ENCODE data around the gene STXBP5.

Gene STXBP5

DNA sequence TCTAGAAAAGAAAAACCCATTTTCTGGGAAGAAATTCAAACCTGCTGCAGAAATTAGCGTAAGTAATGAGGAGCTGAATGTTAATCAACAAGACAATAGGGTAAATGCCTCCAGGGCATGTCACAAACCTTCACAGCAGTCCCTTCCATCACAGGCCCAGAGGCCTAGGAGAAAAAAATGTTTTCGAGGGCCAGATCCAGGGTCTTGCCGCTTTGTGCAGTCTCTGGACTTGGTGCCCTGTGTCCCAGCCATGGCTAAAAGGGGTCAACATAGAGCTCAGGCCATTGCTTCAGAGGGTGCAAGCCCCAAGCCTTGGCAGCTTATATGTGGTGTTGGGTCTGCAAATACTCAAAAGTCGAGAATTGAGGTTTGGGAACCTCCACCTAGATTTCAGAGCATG is 99.8 kb downstream of the STXBP5 start:
- H3K4me3 ChIP-seq (ENCODE audit: low read length): no peak overlapping the region
- DNase-seq (ENCODE audit: low read depth): no peak
- TF ChIP-seq, protein P1, sequence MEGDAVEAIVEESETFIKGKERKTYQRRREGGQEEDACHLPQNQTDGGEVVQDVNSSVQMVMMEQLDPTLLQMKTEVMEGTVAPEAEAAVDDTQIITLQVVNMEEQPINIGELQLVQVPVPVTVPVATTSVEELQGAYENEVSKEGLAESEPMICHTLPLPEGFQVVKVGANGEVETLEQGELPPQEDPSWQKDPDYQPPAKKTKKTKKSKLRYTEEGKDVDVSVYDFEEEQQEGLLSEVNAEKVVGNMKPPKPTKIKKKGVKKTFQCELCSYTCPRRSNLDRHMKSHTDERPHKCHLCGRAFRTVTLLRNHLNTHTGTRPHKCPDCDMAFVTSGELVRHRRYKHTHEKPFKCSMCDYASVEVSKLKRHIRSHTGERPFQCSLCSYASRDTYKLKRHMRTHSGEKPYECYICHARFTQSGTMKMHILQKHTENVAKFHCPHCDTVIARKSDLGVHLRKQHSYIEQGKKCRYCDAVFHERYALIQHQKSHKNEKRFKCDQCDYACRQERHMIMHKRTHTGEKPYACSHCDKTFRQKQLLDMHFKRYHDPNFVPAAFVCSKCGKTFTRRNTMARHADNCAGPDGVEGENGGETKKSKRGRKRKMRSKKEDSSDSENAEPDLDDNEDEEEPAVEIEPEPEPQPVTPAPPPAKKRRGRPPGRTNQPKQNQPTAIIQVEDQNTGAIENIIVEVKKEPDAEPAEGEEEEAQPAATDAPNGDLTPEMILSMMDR (conservative IDR thresholded peaks at IDR 0.05; ENCODE audit: low read length): no peak

DNA sequence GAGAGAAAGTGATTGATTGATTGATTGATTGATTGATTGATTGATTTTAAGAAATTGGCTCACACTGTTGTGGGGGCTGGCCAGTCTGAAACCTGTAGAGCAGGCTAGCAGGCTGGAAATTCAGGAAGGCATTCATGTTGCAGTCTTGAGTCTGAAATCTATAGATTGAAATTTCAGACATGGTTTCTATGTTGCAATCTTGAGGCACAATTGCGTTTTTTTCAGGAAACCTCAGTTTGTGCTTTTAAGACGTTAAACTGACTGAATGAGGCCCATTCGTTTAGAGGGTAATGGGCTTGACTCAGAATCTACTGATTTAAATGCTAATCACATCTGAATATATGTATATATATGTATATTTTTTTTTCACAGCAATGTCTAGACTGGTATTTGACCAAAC is 106.3 kb downstream of the STXBP5 start:
- no peak for DNase-seq (ENCODE audit: low read depth)
- no peak overlapping the region for H3K4me3 ChIP-seq (ENCODE audit: low read length)
- TF ChIP-seq, protein P1 (conservative IDR thresholded peaks at IDR 0.05; ENCODE audit: low read length): no peak

DNA sequence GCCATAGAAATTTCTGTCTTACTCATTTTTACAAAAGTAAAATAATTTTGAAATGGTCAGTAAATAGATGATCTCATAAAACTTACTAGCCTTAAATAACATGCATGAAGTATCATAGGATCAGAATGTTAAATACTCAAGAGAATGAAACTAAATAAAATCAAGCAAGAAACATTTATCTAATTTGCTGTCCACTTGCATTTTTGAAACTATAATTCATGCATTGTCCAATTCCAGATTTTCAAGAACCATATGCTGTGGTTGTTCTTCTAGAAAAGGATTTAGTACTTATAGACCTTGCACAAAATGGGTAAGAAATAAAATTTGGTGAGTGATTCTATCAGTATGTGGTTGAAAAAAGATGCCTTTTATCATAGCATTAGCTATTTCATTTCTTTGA is 107.0 kb downstream of the STXBP5 start:
- no peak overlapping the region for H3K4me3 ChIP-seq (ENCODE audit: low read length)
- peak; percentile 66 for DNase-seq (ENCODE audit: low read depth)
- TF ChIP-seq, protein P1 (conservative IDR thresholded peaks at IDR 0.05; ENCODE audit: low read length): no peak

DNA sequence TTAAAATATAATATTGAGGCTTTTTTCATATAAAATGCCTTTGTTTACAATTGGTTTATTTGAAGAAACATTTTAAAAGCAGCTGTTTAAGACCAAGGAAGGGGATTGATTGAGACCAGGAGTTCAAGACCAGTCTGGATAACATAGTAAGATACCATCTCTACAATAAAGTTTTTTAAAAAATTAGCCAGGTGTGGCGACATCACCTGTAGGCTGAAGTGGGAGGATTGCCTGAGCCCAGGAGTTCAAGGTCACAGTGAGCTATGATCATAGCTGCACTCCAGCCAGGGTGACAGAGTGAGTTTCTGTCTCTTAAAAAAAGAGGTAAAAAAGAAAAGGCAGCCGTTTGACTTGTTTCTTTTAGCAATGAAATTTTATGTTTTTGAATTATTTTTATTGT is 117.0 kb downstream of the STXBP5 start:
- TF ChIP-seq, protein P1 (conservative IDR thresholded peaks at IDR 0.05; ENCODE audit: low read length): no peak
- no peak overlapping the region for H3K4me3 ChIP-seq (ENCODE audit: low read length)
- no peak for DNase-seq (ENCODE audit: low read depth)

DNA sequence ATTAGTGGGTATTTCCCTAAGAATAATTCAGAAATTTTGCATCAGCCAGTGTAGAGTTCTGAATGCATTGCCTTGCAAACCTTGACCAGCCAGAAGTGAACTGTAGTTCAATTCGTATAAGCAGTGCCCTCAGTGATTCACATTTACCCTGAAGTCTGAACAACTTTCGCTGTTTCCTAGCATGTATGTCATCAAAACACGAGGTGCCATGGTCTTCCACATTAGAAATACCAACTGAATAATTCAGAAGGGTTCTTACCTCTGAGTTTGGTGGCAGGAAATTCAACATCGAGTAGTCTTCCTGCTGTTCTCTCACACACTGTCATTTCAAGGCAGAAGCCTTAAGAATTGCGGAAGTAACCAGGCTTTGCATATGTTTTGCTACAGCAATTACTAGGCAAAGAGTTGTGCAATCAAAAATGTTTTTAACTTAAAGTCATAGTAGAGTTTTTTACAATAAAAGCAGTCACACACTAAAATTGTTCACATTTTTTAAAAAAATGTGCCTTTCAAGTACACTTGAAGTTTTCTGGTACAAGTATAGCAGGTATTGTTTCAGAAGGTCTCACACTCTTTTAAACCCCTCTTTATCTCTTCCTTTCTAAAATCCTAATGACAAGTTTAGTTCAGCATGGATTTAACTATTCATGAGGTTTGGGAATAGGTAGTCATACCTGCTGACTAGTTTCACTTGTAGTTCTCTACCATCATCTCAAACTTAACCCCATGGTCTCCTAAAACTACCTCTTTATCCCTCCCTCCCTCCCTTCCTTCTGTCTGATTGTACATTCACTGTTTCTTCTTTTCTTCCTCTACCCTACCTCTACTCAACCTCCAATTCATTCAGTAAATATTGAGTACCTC is 118.3 kb downstream of the STXBP5 start:
- peak; percentile 80 for DNase-seq (ENCODE audit: low read depth)
- no peak overlapping the region for H3K4me3 ChIP-seq (ENCODE audit: low read length)
- TF ChIP-seq, protein P1 (conservative IDR thresholded peaks at IDR 0.05; ENCODE audit: low read length): no peak

DNA sequence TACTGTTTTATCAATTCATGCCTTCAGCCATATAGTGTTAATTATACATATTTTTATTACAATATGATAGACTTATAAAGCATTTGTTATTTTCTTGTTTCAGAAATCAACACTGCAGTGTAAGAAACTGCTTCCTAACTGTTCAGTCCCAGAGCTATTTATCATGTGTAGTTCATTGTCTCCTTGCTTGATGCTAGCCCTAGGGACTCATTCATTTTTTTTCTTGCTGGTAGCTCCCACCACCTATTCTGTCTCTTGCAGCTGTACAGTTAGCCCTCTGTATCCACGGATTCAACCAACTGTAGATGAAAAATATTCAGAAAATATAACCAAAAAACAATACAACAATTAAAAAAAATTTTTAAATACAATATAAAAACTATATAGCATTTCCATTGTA is 121.3 kb downstream of the STXBP5 start:
- no peak for DNase-seq (ENCODE audit: low read depth)
- no peak overlapping the region for H3K4me3 ChIP-seq (ENCODE audit: low read length)
- TF ChIP-seq, protein P1 (conservative IDR thresholded peaks at IDR 0.05; ENCODE audit: low read length): no peak

DNA sequence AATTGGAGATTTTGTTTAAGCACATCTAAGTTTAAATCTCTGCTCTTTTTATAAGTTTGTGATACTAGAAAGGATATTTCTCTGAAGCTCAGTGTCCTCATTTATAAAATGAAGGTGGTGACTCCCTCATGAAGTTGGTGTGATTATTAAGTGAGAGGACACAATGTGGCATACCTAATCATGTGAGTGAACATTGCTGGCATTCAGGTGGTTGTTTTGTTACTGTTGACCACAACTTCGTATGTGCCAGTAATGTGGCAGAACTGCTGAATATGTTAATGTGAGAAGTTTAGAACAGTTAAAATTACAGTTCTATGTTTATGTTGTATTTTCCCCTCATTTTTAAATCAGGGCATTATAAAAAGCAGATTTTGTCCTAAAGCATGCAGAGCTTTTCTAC is 127.2 kb downstream of the STXBP5 start:
- TF ChIP-seq, protein P1 (conservative IDR thresholded peaks at IDR 0.05; ENCODE audit: low read length): no peak
- H3K4me3 ChIP-seq (ENCODE audit: low read length): no peak overlapping the region
- no peak for DNase-seq (ENCODE audit: low read depth)

Data from AG10803 (cell line).